ENCODE results near the gene IL17RB. TPM values are rescaled to one million over a fixed set of nuclear protein-coding genes. Genes with fewer than 3 reads are reported as not detected.

Gene IL17RB
- total and polyA plus RNA-seq, 3 experiments from 2014 or later = 0.98 to 2.1 (median 1.2) TPM

DNA sequence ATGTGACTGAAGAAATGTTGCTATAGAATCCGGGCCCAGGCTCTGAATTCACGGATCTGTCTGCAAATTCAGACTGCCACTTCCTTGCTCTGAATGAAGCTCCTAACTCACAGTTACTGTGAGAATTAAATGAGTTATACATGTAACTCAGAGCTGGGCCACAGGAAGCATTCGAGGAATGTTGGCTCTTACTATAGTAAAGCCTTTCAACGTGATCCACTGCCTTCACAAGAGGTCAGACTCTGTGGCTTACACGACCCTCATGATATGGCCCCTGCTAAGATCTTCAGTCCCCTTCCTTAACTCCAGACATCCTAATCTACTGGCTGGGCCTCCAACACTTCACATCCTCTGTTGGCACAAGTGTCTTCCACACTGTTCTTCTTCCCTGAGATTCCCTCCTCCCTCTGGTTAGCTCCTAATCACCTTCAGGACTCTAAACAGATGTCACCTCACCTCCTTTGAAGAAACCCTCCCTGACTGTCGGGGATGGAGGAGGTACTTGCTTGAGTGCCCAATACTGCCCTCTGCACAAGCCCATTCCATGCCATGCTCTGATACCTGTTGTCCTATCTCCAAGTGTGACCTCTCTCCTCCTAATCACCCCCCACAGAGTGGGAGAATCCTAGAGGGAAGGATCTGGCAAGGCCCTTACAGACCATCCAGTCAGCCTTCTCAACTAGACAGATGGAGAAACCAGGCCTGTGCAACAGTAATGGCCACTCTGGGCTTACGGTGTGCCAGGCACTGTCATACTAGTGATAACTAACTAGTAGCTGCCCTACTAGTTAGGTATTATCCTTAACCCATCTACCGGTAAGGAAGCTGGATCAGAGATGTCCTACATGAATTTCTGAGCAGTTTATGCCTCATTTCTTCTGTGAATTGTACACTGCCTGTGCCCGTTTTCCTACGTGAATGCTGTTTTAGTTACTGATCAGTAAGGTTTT is 34.3 kb downstream of the IL17RB start:
- H3K36me3 ChIP-seq (ENCODE audit: insufficient read depth, low read length) = peaks cover 40% of the 10 kb centered on the region
- POLR2A ChIA-PET = interaction anchor here (1.1 to 2.9 kb wide), 2 partner anchors 10 to 13 kb away, joined by 3 to 20 read pairs; partner anchors contain the start of gene SELENOK
- H3K27me3 Mint-ChIP-seq = peaks cover 0 to 3% of the 10 kb centered on the region in 2 donors
- peak overlapping the region; percentile 77 to 100 (median 97) for H3K27ac Mint-ChIP-seq
- peak overlapping the region; percentile 94 to 100 (median 98) for H3K4me3 Mint-ChIP-seq
- no peak for DNase-seq
- H3K9me3 ChIP-seq (ENCODE audit: low read length) = no peaks in the 10 kb centered on the region
- H3K4me1 ChIP-seq (ENCODE audit: insufficient read depth, low read length) = peaks cover 17% of the 10 kb centered on the region
- no peaks in the 10 kb centered on the region for H3K9me3 Mint-ChIP-seq
- peaks cover 34 to 41% (median 34%) of the 10 kb centered on the region in 3 donors for H3K4me1 Mint-ChIP-seq
- CTCF ChIA-PET = interaction anchor here (0.8 kb wide), 1 partner anchor 11 kb away, joined by 4 read pairs; the partner anchor contains the start of gene SELENOK
- peak overlapping the region; percentile 80 for H3K27ac ChIP-seq (ENCODE audit: low read depth, low read length)
- H3K4me3 ChIP-seq (ENCODE audit: low read length) = peak overlapping the region; percentile 76
- H3K27me3 ChIP-seq (ENCODE audit: insufficient read depth, low read length, poor library complexity, severe bottlenecking) = no peaks in the 10 kb centered on the region
- H3K36me3 Mint-ChIP-seq = peaks cover 17 to 77% (median 24%) of the 10 kb centered on the region in 3 donors

DNA sequence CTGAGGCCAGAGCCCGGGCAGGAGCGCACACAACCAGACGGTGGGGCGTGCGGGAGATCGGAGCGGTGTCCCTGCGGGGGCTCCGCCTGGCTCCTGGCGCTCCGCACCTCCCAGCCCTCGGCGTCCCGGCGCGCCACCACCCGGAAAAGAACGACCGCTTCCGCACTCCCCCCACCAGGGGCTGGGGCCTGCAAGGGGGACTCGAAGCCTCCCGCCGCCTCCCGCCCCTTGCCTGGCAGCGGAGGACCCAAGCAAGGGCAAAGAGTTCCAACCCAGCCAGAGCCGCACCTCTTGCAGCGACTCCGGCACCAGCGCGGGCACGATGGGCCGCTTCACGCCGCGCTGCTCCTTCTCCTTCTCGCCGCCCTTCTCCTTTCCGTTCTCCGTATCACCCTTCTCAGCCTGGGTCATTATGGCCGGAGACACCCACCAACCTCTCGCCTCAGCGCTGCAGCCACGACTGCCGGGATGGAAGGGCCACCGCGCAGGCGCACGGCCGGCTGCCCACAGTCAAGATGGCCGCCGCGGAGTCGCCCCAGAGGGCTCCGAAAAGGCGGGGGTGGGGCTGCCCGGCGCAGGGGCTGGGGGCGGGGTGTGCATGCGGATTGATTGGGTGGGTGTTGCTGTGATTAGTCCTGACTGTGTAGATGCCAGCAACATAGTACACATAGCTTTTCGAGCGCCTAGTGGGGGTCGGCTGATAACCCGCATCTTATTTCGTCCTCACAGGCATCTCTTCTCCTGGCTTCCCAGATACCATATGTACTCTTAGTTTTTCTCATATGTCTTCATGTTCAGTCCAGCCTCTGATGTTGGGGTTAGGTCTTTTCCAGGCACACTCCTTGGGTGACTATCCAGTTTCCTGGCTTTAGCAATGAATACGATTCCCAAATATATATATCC is 35.6 kb downstream of the IL17RB start, which contains the start of gene ACTR8:
Gene ACTR8 (minus strand): TSS at position 462 of the 903 bp plus-strand sequence. CDS start 51 bp downstream, at position 411.
- Histone ChIP-seq H3K9me3 (ENCODE audit: low read length) (no peaks in the 10 kb centered on the region), H3K27ac (ENCODE audit: low read depth, low read length) (peak within 1 kb of the TSS; percentile 80), H3K4me1 (ENCODE audit: insufficient read depth, low read length) (peaks cover 20% of the 10 kb centered on the region), H3K27me3 (ENCODE audit: insufficient read depth, low read length, poor library complexity, severe bottlenecking) (no peaks in the 10 kb centered on the region), H3K36me3 (ENCODE audit: insufficient read depth, low read length) (peaks cover 35% of the 10 kb centered on the region), H3K4me3 (ENCODE audit: low read length) (peak within 1 kb of the TSS; percentile 76)
- no peaks in the 10 kb centered on the region for H3K9me3 Mint-ChIP-seq
- CTCF ChIA-PET = interaction anchor here (0.8 kb wide), 1 partner anchor 10 kb away, joined by 4 read pairs; the partner anchor contains the start of gene SELENOK
- H3K27ac Mint-ChIP-seq = peak within 1 kb of the TSS; percentile 77 to 100 (median 98)
- H3K4me1 Mint-ChIP-seq = peaks cover 33 to 46% (median 40%) of the 10 kb centered on the region in 3 donors
- no peaks in the 10 kb centered on the region for H3K27me3 Mint-ChIP-seq
- DNase-seq = peak; percentile 82 to 90 (median 83)
- H3K4me3 Mint-ChIP-seq = peak within 1 kb of the TSS; percentile 94 to 100 (median 98)
- peaks cover 16 to 78% (median 17%) of the 10 kb centered on the region in 3 donors for H3K36me3 Mint-ChIP-seq
- POLR2A ChIA-PET = interaction anchor here (2.9 kb wide), 1 partner anchor 9 kb away, joined by 20 read pairs; the partner anchor contains the start of gene SELENOK

DNA sequence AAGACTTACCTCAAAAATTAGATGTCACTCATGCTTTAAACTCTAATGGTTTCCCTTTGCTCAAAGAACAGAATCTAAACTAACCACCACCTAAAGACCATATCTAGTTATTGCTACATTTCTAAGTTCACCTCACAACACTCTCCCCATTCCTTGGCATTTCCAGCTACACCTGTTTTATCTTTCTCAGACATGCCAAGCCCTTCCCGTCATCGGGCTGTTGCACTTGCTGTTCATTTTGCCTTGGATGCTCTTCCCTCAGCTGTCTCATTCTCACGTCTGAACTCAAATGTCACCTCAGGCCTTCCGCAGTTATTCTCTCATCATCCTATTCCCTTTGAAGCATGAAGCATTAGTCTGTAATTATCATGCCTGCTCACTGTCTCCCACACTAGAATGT is 36.6 kb downstream of the IL17RB start:
- no peaks in the 10 kb centered on the region for H3K9me3 ChIP-seq (ENCODE audit: low read length)
- H3K27me3 ChIP-seq (ENCODE audit: insufficient read depth, low read length, poor library complexity, severe bottlenecking) = no peaks in the 10 kb centered on the region
- peak overlapping the region; percentile 24 to 100 (median 98) for H3K4me3 Mint-ChIP-seq
- ChIA-PET CTCF (no interaction called here), POLR2A (interaction anchor here (0.7 kb wide), 1 partner anchor 9 kb away, joined by 3 read pairs; the partner anchor contains the start of gene SELENOK)
- H3K27ac Mint-ChIP-seq = peak overlapping the region; percentile 51 to 100 (median 97)
- no peak overlapping the region for H3K27ac ChIP-seq (ENCODE audit: low read depth, low read length)
- peaks cover 39 to 55% (median 50%) of the 10 kb centered on the region in 3 donors for H3K4me1 Mint-ChIP-seq
- peaks cover 7 to 77% (median 7%) of the 10 kb centered on the region in 3 donors for H3K36me3 Mint-ChIP-seq
- peaks cover 29% of the 10 kb centered on the region for H3K4me1 ChIP-seq (ENCODE audit: insufficient read depth, low read length)
- no peaks in the 10 kb centered on the region for H3K9me3 Mint-ChIP-seq
- H3K4me3 ChIP-seq (ENCODE audit: low read length) = no peak overlapping the region
- no peak for DNase-seq
- H3K27me3 Mint-ChIP-seq = no peaks in the 10 kb centered on the region
- H3K36me3 ChIP-seq (ENCODE audit: insufficient read depth, low read length) = peaks cover 25% of the 10 kb centered on the region

DNA sequence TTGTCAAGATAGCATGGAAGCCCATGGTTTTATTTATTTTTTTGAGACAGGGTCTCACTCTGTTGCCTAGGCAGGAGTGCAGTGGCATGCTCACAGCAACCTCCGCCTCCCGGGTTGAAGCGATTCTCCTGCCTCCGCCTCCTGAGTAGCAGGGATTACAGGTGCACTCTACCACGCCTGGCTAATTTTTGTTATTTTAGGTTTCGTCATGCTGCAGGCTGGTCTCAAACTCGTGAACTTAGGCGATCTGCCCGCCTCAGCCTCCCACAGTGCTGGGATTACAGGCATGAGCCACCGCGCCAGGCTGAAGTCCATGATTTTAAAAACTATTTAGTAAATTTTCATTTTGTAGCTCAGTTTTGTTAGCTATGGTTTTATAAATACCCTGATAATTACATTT is 38.3 kb downstream of the IL17RB start:
- CTCF ChIA-PET = no interaction called here
- POLR2A ChIA-PET = no interaction called here
- peaks cover 50 to 65% (median 59%) of the 10 kb centered on the region in 3 donors for H3K4me1 Mint-ChIP-seq
- Histone ChIP-seq H3K4me3 (ENCODE audit: low read length) (no peak overlapping the region), H3K36me3 (ENCODE audit: insufficient read depth, low read length) (peaks cover 11% of the 10 kb centered on the region), H3K9me3 (ENCODE audit: low read length) (no peaks in the 10 kb centered on the region), H3K4me1 (ENCODE audit: insufficient read depth, low read length) (peaks cover 34% of the 10 kb centered on the region), H3K27ac (ENCODE audit: low read depth, low read length) (no peak overlapping the region), H3K27me3 (ENCODE audit: insufficient read depth, low read length, poor library complexity, severe bottlenecking) (no peaks in the 10 kb centered on the region)
- H3K4me3 Mint-ChIP-seq = no peak overlapping the region
- peaks cover 0 to 69% (median 8%) of the 10 kb centered on the region in 3 donors for H3K36me3 Mint-ChIP-seq
- DNase-seq = no peak
- H3K9me3 Mint-ChIP-seq = no peaks in the 10 kb centered on the region
- H3K27ac Mint-ChIP-seq = no peak overlapping the region
- no peaks in the 10 kb centered on the region for H3K27me3 Mint-ChIP-seq

DNA sequence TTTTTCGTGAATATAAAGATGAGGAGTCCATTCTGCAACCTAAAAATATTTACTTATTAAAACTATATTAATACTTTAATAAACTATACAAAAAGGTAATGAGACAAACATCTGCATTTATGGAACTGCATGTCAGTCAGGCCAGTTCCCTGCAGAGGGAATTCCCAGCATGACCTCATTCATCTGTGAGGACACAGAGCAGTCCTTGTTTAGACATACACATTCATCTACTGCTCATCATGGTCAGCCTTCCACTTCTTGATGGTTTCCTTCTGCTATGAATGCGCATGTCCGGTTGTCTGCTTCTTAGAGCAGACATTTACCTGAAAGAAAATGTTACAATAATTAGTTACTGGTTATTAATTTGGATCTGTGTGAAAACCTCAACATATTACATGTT is 38.9 kb downstream of the IL17RB start:
- Histone ChIP-seq H3K9me3 (ENCODE audit: low read length) (no peaks in the 10 kb centered on the region), H3K27me3 (ENCODE audit: insufficient read depth, low read length, poor library complexity, severe bottlenecking) (no peaks in the 10 kb centered on the region), H3K4me3 (ENCODE audit: low read length) (no peak overlapping the region), H3K4me1 (ENCODE audit: insufficient read depth, low read length) (peaks cover 40% of the 10 kb centered on the region), H3K27ac (ENCODE audit: low read depth, low read length) (no peak overlapping the region), H3K36me3 (ENCODE audit: insufficient read depth, low read length) (peaks cover 8% of the 10 kb centered on the region)
- no peak for DNase-seq
- POLR2A ChIA-PET = no interaction called here
- CTCF ChIA-PET = no interaction called here
- Mint-ChIP-seq H3K27me3 (no peaks in the 10 kb centered on the region), H3K36me3 (peaks cover 0 to 63% (median 6%) of the 10 kb centered on the region in 3 donors), H3K9me3 (no peaks in the 10 kb centered on the region), H3K4me3 (no peak overlapping the region), H3K4me1 (peaks cover 52 to 65% (median 59%) of the 10 kb centered on the region in 3 donors), H3K27ac (peak overlapping the region in 2 of 8 donors; percentile 37 to 54)

DNA sequence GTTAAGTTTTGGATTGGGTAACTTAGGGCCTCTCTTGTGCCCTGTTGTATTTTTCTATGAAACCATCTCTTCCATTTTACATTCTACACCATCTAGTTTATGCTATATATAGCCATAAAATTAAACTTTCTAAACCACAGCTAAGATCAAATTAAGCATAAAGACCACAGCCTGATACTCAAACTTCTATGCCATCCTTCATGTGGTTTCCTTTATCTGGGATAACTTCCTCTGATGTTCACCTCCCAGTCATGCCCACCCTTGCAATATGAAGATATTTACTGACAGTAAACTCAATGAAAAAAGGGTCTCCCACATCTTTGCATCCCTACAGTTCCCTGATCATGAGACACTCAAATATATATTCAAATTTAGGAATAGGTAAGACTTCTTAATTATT is 41.1 kb downstream of the IL17RB start:
- Histone ChIP-seq H3K9me3 (ENCODE audit: low read length) (no peaks in the 10 kb centered on the region), H3K4me3 (ENCODE audit: low read length) (no peak overlapping the region), H3K4me1 (ENCODE audit: insufficient read depth, low read length) (peaks cover 37% of the 10 kb centered on the region), H3K36me3 (ENCODE audit: insufficient read depth, low read length) (peaks cover 8% of the 10 kb centered on the region), H3K27ac (ENCODE audit: low read depth, low read length) (no peak overlapping the region), H3K27me3 (ENCODE audit: insufficient read depth, low read length, poor library complexity, severe bottlenecking) (no peaks in the 10 kb centered on the region)
- Mint-ChIP-seq H3K4me3 (peak overlapping the region in 2 of 7 donors; percentile 12 to 36), H3K9me3 (no peaks in the 10 kb centered on the region), H3K4me1 (peaks cover 52 to 62% (median 58%) of the 10 kb centered on the region in 3 donors), H3K27me3 (peaks cover 0 to 3% of the 10 kb centered on the region in 2 donors), H3K36me3 (peaks cover 0 to 62% (median 4%) of the 10 kb centered on the region in 3 donors), H3K27ac (peak overlapping the region in 6 of 8 donors; percentile 1 to 88 (median 35))
- CTCF ChIA-PET = no interaction called here
- no peak for DNase-seq
- POLR2A ChIA-PET = no interaction called here

DNA sequence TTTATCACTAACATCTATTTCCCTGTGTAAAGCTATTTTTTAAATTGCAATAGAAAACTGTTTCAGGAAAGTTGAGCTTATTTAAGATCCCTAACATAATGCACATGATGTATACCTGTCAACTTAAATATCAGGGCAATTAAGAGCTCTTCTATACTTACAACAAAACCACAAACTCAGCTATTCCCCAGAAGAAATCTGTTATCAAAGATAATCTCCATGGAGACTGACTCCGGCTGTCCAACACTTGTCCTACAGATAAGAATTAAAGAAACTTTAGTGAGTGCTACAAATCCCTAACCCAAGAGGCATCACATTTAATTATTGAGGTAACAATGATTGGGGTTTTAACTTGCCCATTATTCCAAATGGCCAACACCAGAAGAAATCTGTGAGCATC is 41.9 kb downstream of the IL17RB start:
- Histone ChIP-seq H3K4me1 (ENCODE audit: insufficient read depth, low read length) (peaks cover 40% of the 10 kb centered on the region), H3K27ac (ENCODE audit: low read depth, low read length) (no peak overlapping the region), H3K27me3 (ENCODE audit: insufficient read depth, low read length, poor library complexity, severe bottlenecking) (no peaks in the 10 kb centered on the region), H3K9me3 (ENCODE audit: low read length) (no peaks in the 10 kb centered on the region), H3K4me3 (ENCODE audit: low read length) (no peak overlapping the region), H3K36me3 (ENCODE audit: insufficient read depth, low read length) (peaks cover 8% of the 10 kb centered on the region)
- CTCF ChIA-PET = no interaction called here
- Mint-ChIP-seq H3K9me3 (no peaks in the 10 kb centered on the region), H3K27ac (peak overlapping the region in 3 of 8 donors; percentile 7 to 96 (median 36)), H3K36me3 (peaks cover 0 to 59% (median 5%) of the 10 kb centered on the region in 3 donors), H3K4me3 (peak overlapping the region in 1 of 7 donors; percentile 46), H3K27me3 (peaks cover 0 to 3% of the 10 kb centered on the region in 2 donors), H3K4me1 (peaks cover 53 to 61% (median 56%) of the 10 kb centered on the region in 3 donors)
- DNase-seq = no peak
- POLR2A ChIA-PET = interaction anchor here (0.8 kb wide), 1 partner anchor 8 kb away, joined by 3 read pairs; no protein-coding TSS in a partner anchor

All from CD8-positive, alpha-beta memory T cell (primary cell).